Neural cell (in vitro differentiated cells): ENCODE measurements around the gene C9orf40.

Experiments used
- CTCF ChIP-seq: fragments of 450-650 bp; IDR thresholded peaks from 2 replicates; pipeline ENCODE4 v1.5.1; 2014; ENCODE audit warnings: antibody characterized with exemption, mild to moderate bottlenecking, moderate library complexity; ENCODE audit not compliant: poor library complexity, severe bottlenecking
- EP300 ChIP-seq: fragments of 450-650 bp; conservative IDR thresholded peaks from 2 replicates; pipeline ENCODE4 v1.6.1; 2014; ENCODE audit warnings: antibody characterized with exemption, mild to moderate bottlenecking, moderate library complexity; ENCODE audit not compliant: poor library complexity, severe bottlenecking
- EZH2 ChIP-seq: fragments of 200-600, 300-800 bp; shearing (Covaris generic), sonication (generic); IDR thresholded peaks from 2 replicates; pipeline ENCODE4 v1.6.1; 2014; ENCODE audit warnings: antibody characterized with exemption, low read length, borderline replicate concordance, mild to moderate bottlenecking; ENCODE audit not compliant: insufficient read depth, poor library complexity, severe bottlenecking
- MXI1 ChIP-seq: fragments of 450-650 bp; conservative IDR thresholded peaks from 2 replicates; pipeline ENCODE4 v1.6.1; 2014; ENCODE audit warnings: antibody characterized with exemption, mild to moderate bottlenecking; ENCODE audit not compliant: poor library complexity, severe bottlenecking
- POLR2AphosphoS5 ChIP-seq: IDR thresholded peaks from 2 replicates; pipeline ENCODE4 v1.6.1; 2012

DNA sequence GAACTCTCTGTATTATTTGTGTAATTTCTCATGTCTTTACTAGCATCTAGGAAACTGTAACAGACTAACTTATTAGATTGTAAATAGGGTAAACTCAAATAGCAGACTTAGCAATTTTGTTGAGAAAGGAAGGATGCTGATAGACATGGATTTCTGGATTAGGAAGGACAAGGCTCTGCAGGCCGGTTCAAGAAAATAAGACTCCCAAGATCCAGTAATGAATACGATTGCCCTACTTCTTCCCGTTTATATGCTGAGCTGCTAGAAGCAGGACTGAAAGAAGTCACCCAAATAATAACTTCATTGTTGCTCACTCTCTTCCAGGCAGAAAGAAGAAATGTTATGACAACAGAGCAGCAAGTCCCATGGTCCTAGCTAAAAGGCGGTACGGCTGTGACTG is 22.8 kb upstream of the C9orf40 start:
- TF ChIP-seq EP300 (no peak), POLR2AphosphoS5 (no peak), CTCF (no peak), MXI1 (no peak), EZH2 (no peak)
